Trophoblast cell (in vitro differentiated cells and primary cell): ENCODE results near the gene JUP. TPM values are rescaled to one million over a fixed set of nuclear protein-coding genes. Genes with fewer than 3 reads are reported as not detected.
"Not testable (repeated sequence)": the region's sequence is repeated elsewhere in the genome, so short reads cannot be mapped to it uniquely, and the experiment has no call there.

Experiments
- DNase-seq, 2 donors: peaks; one replicate each; pipeline ENCODE4 v3.0.0-alpha.2; 2016
- H2AFZ ChIP-seq: 2 replicates; pipeline ENCODE4 v1.6.1; 2013; ENCODE audit warnings: low read length, moderate library complexity, mild to moderate bottlenecking; ENCODE audit not compliant: insufficient read depth, poor library complexity
- H2AK5ac ChIP-seq: 2 replicates; pipeline ENCODE4 v1.6.1; 2013; ENCODE audit warnings: mild to moderate bottlenecking, low read length
- H2BK120ac ChIP-seq: 2 replicates; pipeline ENCODE4 v1.6.1; 2013; ENCODE audit warnings: low read length, mild to moderate bottlenecking, moderate library complexity; ENCODE audit not compliant: insufficient read depth, poor library complexity
- H2BK12ac ChIP-seq: 2 replicates; pipeline ENCODE4 v1.6.1; 2013; ENCODE audit warnings: mild to moderate bottlenecking, low read length, moderate library complexity
- H2BK5ac ChIP-seq: 2 replicates; pipeline ENCODE4 v1.6.1; 2013; ENCODE audit warnings: low read length, low read depth, moderate library complexity, mild to moderate bottlenecking; ENCODE audit not compliant: poor library complexity
- H3K14ac ChIP-seq: 2 replicates; pipeline ENCODE4 v1.6.1; 2013; ENCODE audit warnings: mild to moderate bottlenecking, low read length
- H3K18ac ChIP-seq: 2 replicates; pipeline ENCODE4 v1.6.1; 2013; ENCODE audit warnings: mild to moderate bottlenecking, low read length
- H3K23ac ChIP-seq: 2 replicates; pipeline ENCODE4 v1.6.1; 2013; ENCODE audit warnings: low read length
- H3K27ac ChIP-seq: 2 replicates; pipeline ENCODE4 v1.5.1; 2013; ENCODE audit warnings: low read depth, mild to moderate bottlenecking, inconsistent platforms, low read length, moderate library complexity
- H3K27me3 ChIP-seq: 2 replicates; pipeline ENCODE4 v1.6.1; 2013; ENCODE audit warnings: inconsistent platforms, mild to moderate bottlenecking, low read length, moderate library complexity; ENCODE audit not compliant: insufficient read depth
- H3K36me3 ChIP-seq, 2 experiments: 1 replicate in 1 of 2; 2 replicates in 1 of 2; pipeline ENCODE4 v1.6.1; 2013; ENCODE audit warnings: low read length in 2 of 2, mild to moderate bottlenecking in 2 of 2, moderate library complexity in 1 of 2; ENCODE audit not compliant: insufficient read depth in 2 of 2, control insufficient read depth in 1 of 2
- H3K4ac ChIP-seq: 2 replicates; pipeline ENCODE4 v1.6.1; 2013; ENCODE audit warnings: low read depth, mild to moderate bottlenecking, low read length, moderate library complexity
- H3K4me1 ChIP-seq, 2 experiments: 1 replicate in 1 of 2; 2 replicates in 1 of 2; pipeline ENCODE4 v1.6.1; 2013; ENCODE audit warnings: low read length in 2 of 2, mild to moderate bottlenecking in 2 of 2, moderate library complexity in 1 of 2; ENCODE audit not compliant: insufficient read depth in 2 of 2, control insufficient read depth in 1 of 2
- H3K4me2 ChIP-seq: 2 replicates; pipeline ENCODE4 v1.6.1; 2013; ENCODE audit warnings: inconsistent platforms, mild to moderate bottlenecking, low read length, moderate library complexity
- H3K4me3 ChIP-seq: 2 replicates; pipeline ENCODE4 v1.5.1; 2013; ENCODE audit warnings: mild to moderate bottlenecking, low read depth, low read length, inconsistent platforms
- H3K79me1 ChIP-seq: one replicate; pipeline ENCODE4 v1.6.1; 2013; ENCODE audit warnings: low read length
- H3K79me2 ChIP-seq: 2 replicates; pipeline ENCODE4 v1.6.1; 2013; ENCODE audit warnings: low read length, mild to moderate bottlenecking; ENCODE audit not compliant: control insufficient read depth, insufficient read depth, poor library complexity
- H3K9ac ChIP-seq: 2 replicates; pipeline ENCODE4 v1.6.1; 2013; ENCODE audit warnings: mild to moderate bottlenecking, low read length
- H3K9me3 ChIP-seq: 2 replicates; pipeline ENCODE4 v1.6.1; 2013; ENCODE audit warnings: low read depth, mild to moderate bottlenecking, control low read depth, inconsistent platforms, low read length; ENCODE audit not compliant: insufficient read depth
- H4K12ac ChIP-seq: 2 replicates; pipeline ENCODE4 v1.6.1; 2013; ENCODE audit warnings: low read depth, mild to moderate bottlenecking, low read length, moderate library complexity
- H4K8ac ChIP-seq: 2 replicates; pipeline ENCODE4 v1.6.1; 2013; ENCODE audit warnings: low read depth, mild to moderate bottlenecking, low read length, moderate library complexity
- H4K91ac ChIP-seq: one replicate; pipeline ENCODE4 v1.6.1; 2013; ENCODE audit warnings: low read depth, mild to moderate bottlenecking, low read length, moderate library complexity
- WGBS: extraction: QIAGEN DNeasy Blood & Tissue Kit; methylation state at CpG from one replicate; pipeline ENCODE4 v1.1.7; 2013; ENCODE audit warnings: missing lambda C conversion rate; ENCODE audit not compliant: insufficient read length, insufficient coverage; ENCODE audit errors: extremely low coverage; 5-methylcytosine and 5-hydroxymethylcytosine counted together
- polyA plus RNA-seq: library from polyadenylated mRNA; stranded (reverse); fragments of 200-250 nt; gene quantifications from 2 replicates; pipeline ENCODE4 v1.2.3, GENCODE V29; 2013

JUP gene
- 367 and 395 TPM in 2 replicates for polyA plus RNA-seq

GRCh38 chr17:41786227-41787020, at the start of gene JUP:
Gene JUP, minus strand, starts transcription at chr17:41786711. Its CDS starts 14,857 bp downstream, at chr17:41771854.
- no CpG with 5 or more reads among the region's 79 CpGs for WGBS
- Histone ChIP-seq H2BK12ac (no peak within 1 kb of the TSS), H3K14ac (peak within 1 kb of the TSS; percentile 97), H2AK5ac (peak within 1 kb of the TSS; percentile 99), H3K9ac (peak within 1 kb of the TSS; percentile 86), H3K9me3 (no peaks in the 10 kb centered on the region), H3K27me3 (no peaks in the 10 kb centered on the region), H2BK5ac (peak within 1 kb of the TSS; percentile 83), H3K18ac (peak within 1 kb of the TSS; percentile 98), H2AFZ (peak within 1 kb of the TSS; percentile 48), H3K79me1 (peaks cover 26% of the 10 kb centered on the region), H3K36me3 (peaks cover 5 to 13% of the 10 kb centered on the region in 2 experiments), H4K12ac (peak within 1 kb of the TSS; percentile 78), H2BK120ac (peak within 1 kb of the TSS; percentile 93), H3K4me3 (peak within 1 kb of the TSS; percentile 94), H3K4me1 (peaks cover 20 to 23% of the 10 kb centered on the region in 2 experiments), H3K4ac (peak within 1 kb of the TSS; percentile 99), H3K79me2 (peaks cover 43% of the 10 kb centered on the region), H3K27ac (peak within 1 kb of the TSS; percentile 93), H4K8ac (peak within 1 kb of the TSS; percentile 95), H3K23ac (no peak within 1 kb of the TSS), H4K91ac (peak within 1 kb of the TSS; percentile 98), H3K4me2 (peak within 1 kb of the TSS; percentile 83)
- DNase-seq: peak; percentile 100

- Histone ChIP-seq H3K18ac (peak within 1 kb of the TSS; percentile 91), H3K4me1 (peaks cover 4 to 5% of the 10 kb centered on the region in 2 experiments), H3K27ac (no peak within 1 kb of the TSS), H3K27me3 (no peaks in the 10 kb centered on the region), H3K14ac (peak within 1 kb of the TSS; percentile 94), H2BK12ac (peak within 1 kb of the TSS; percentile 74), H3K4me3 (peak within 1 kb of the TSS; percentile 83), H2BK5ac (peak within 1 kb of the TSS; percentile 55), H3K4me2 (peak within 1 kb of the TSS; percentile 91), H3K79me2 (peaks cover 4% of the 10 kb centered on the region), H4K12ac (peak within 1 kb of the TSS; percentile 91), H3K23ac (no peak within 1 kb of the TSS), H3K36me3 (peaks cover 6 to 11% of the 10 kb centered on the region in 2 experiments), H4K91ac (peak within 1 kb of the TSS; percentile 50), H3K9ac (peak within 1 kb of the TSS; percentile 79), H2AK5ac (peak within 1 kb of the TSS; percentile 7), H2AFZ (peak within 1 kb of the TSS; percentile 83), H2BK120ac (peak within 1 kb of the TSS; percentile 83), H3K4ac (peak within 1 kb of the TSS; percentile 18), H3K9me3 (peaks cover 2% of the 10 kb centered on the region), H4K8ac (peak within 1 kb of the TSS; percentile 80), H3K79me1 (peaks cover 5% of the 10 kb centered on the region)
- no CpG with 5 or more reads among the region's 72 CpGs for WGBS
- peak; percentile 35 to 65 for DNase-seq
Observed at GRCh38 chr17:41835800-41836549, 49.5 kb upstream of the JUP start, which contains the start of gene NT5C3B. Gene NT5C3B, minus strand, starts transcription at chr17:41836232. Its CDS starts 39 bp downstream, at chr17:41836193.

GRCh38 chr17:41835214-41835799, 48.8 kb upstream of the JUP start:
- peak overlapping the region; percentile 91 for H3K18ac ChIP-seq
- peak overlapping the region; percentile 18 for H3K4ac ChIP-seq
- H3K36me3 ChIP-seq: peaks cover 6 to 11% of the 10 kb centered on the region in 2 experiments
- H3K79me2 ChIP-seq: peaks cover 4% of the 10 kb centered on the region
- peak overlapping the region; percentile 83 for H3K4me3 ChIP-seq
- H3K14ac ChIP-seq: peak overlapping the region; percentile 94
- H3K9ac ChIP-seq: no peak overlapping the region
- H3K79me1 ChIP-seq: peaks cover 5% of the 10 kb centered on the region
- no peak overlapping the region for H2BK12ac ChIP-seq
- peaks cover 2% of the 10 kb centered on the region for H3K9me3 ChIP-seq
- peak overlapping the region; percentile 50 for H4K91ac ChIP-seq
- no peak for DNase-seq
- peak overlapping the region; percentile 91 for H3K4me2 ChIP-seq
- no CpG with 5 or more reads among the region's 13 CpGs for WGBS
- no peak overlapping the region for H3K27ac ChIP-seq
- H2AFZ ChIP-seq: peak overlapping the region; percentile 41
- H2AK5ac ChIP-seq: peak overlapping the region; percentile 7
- peak overlapping the region; percentile 83 for H2BK120ac ChIP-seq
- no peaks in the 10 kb centered on the region for H3K27me3 ChIP-seq
- peaks cover 4 to 5% of the 10 kb centered on the region in 2 experiments for H3K4me1 ChIP-seq
- no peak overlapping the region for H2BK5ac ChIP-seq
- H3K23ac ChIP-seq: no peak overlapping the region
- H4K8ac ChIP-seq: peak overlapping the region; percentile 75
- peak overlapping the region; percentile 91 for H4K12ac ChIP-seq

- H3K4me1 ChIP-seq, H3K79me2 ChIP-seq, H3K18ac ChIP-seq, H4K91ac ChIP-seq, H3K27me3 ChIP-seq, H3K4me2 ChIP-seq, H2AK5ac ChIP-seq, H2BK5ac ChIP-seq, H2AFZ ChIP-seq, H3K79me1 ChIP-seq, H3K14ac ChIP-seq, H3K4ac ChIP-seq, H4K12ac ChIP-seq, H2BK120ac ChIP-seq, DNase-seq, H2BK12ac ChIP-seq, H3K9ac ChIP-seq, H4K8ac ChIP-seq, H3K27ac ChIP-seq, H3K23ac ChIP-seq, H3K9me3 ChIP-seq, H3K4me3 ChIP-seq: not testable (repeated sequence)
- H3K36me3 ChIP-seq: peaks cover 19 to 41% of the 10 kb centered on the region in 2 experiments
- no CpG with 5 or more reads among the region's 10 CpGs for WGBS
Observed at GRCh38 chr17:41829961-41830360, 43.5 kb upstream of the JUP start.
